ENCODE data around the gene ESD.
"Not testable (repeated sequence)": the region's sequence is repeated elsewhere in the genome, so short reads cannot be mapped to it uniquely, and the experiment has no call there.

ESD gene

DNA sequence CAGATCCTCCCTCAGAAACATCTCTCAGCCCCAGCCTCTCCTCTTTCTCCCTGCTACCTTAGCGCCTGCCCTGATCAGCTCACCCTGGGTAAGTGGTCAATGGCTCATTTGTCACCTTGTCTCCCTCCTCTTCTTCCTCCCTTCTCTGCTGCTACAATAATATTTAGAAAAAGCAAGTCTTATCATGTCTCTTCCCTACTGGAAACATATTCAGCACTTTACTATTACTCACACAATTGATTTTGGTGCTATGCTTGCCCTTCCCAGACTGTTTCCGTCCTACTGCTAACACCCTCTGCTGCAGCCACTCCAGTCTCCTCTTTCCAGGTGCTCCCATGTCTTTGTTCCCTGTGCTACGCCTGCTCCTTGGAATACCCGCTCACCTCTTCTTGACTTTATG is 35.8 kb downstream of the ESD start:
- Histone ChIP-seq H3K27me3 (ENCODE audit: control insufficient read depth, insufficient read depth, low read length) (no peaks in the 10 kb centered on the region), H3K9me3 (ENCODE audit: control insufficient read depth, insufficient read depth, low read length) (no peaks in the 10 kb centered on the region), H3K36me3 (ENCODE audit: control insufficient read depth, insufficient read depth, low read length) (no peaks in the 10 kb centered on the region), H3K4me3 (ENCODE audit: low read depth, low read length) (no peak overlapping the region), H3K4me1 (ENCODE audit: control insufficient read depth, insufficient read depth, low read length) (peaks cover 10% of the 10 kb centered on the region), H3K9ac (ENCODE audit: low read depth, low read length) (no peak overlapping the region), H3K27ac (ENCODE audit: low read depth, low read length) (no peak overlapping the region)

DNA sequence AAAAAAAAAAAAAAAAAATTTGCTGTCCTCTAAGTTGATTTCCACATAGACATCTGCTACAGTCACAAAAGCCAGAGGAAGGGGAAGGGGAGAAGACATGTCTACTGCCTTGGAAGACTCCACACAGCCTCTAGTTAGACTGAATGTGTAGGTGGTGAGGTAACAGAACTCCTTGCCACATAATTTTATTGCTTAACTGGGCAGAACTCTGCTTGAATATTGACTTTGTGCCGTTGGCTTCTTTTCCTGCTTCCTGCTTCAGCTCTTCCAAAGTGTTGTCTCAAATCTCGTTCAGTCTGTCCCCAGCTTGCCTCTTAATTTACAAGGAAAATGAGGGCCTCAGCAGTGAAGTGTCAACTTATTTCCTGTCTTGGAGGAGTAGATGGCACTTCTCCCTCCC is 37.1 kb downstream of the ESD start:
- H3K9ac ChIP-seq (ENCODE audit: low read depth, low read length) = no peak overlapping the region
- H3K4me3 ChIP-seq (ENCODE audit: low read depth, low read length) = no peak overlapping the region
- no peaks in the 10 kb centered on the region for H3K27me3 ChIP-seq (ENCODE audit: control insufficient read depth, insufficient read depth, low read length)
- no peaks in the 10 kb centered on the region for H3K36me3 ChIP-seq (ENCODE audit: control insufficient read depth, insufficient read depth, low read length)
- H3K9me3 ChIP-seq (ENCODE audit: control insufficient read depth, insufficient read depth, low read length) = no peaks in the 10 kb centered on the region
- peaks cover 10% of the 10 kb centered on the region for H3K4me1 ChIP-seq (ENCODE audit: control insufficient read depth, insufficient read depth, low read length)
- H3K27ac ChIP-seq (ENCODE audit: low read depth, low read length) = no peak overlapping the region

DNA sequence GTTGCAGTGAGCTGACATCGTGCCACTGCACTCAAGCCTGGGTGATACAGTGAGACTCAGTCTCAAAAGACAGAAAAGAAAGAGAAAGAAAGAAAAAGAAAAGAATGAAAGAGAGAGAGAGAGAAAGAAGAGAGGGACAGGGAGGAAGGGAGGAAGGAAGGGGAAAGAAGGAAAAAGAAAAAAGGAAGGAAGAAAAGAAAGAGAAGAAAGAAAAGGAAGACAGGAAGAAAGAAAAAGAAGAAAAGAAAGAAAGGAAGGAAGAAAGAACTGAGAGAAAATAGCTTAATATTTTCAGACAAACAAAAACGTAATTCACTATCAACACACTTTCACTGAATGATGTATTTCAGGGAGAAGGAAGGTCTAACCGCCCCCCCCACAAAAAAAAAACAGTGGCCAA is 39.3 kb downstream of the ESD start:
- Histone ChIP-seq H3K36me3 (ENCODE audit: control insufficient read depth, insufficient read depth, low read length) (no peaks in the 10 kb centered on the region), H3K9ac (ENCODE audit: low read depth, low read length) (no peak overlapping the region), H3K4me3 (ENCODE audit: low read depth, low read length) (no peak overlapping the region), H3K9me3 (ENCODE audit: control insufficient read depth, insufficient read depth, low read length) (no peaks in the 10 kb centered on the region), H3K4me1 (ENCODE audit: control insufficient read depth, insufficient read depth, low read length) (peaks cover 7% of the 10 kb centered on the region), H3K27me3 (ENCODE audit: control insufficient read depth, insufficient read depth, low read length) (no peaks in the 10 kb centered on the region), H3K27ac (ENCODE audit: low read depth, low read length) (no peak overlapping the region)

DNA sequence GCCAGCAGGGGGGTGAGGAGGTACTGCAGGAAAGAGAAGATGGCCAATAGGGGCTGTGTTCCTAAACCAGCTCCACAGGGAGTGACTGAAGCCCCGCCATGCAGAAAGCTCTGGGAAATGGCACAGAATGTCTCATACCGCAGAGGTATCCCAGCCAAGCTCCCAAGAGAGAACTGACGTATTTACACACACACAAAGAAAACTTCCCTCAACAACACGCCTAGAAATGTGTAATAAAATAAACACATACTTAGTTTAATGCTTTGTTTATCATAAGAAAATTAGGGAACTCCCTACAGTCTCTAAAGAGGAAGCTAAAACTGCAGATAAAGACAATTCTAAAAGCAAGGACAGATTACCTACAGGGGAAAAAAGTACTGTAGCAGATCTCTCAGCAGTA is 40.0 kb downstream of the ESD start:
- no peaks in the 10 kb centered on the region for H3K36me3 ChIP-seq (ENCODE audit: control insufficient read depth, insufficient read depth, low read length)
- H3K27me3 ChIP-seq (ENCODE audit: control insufficient read depth, insufficient read depth, low read length) = no peaks in the 10 kb centered on the region
- H3K9ac ChIP-seq (ENCODE audit: low read depth, low read length) = no peak overlapping the region
- no peaks in the 10 kb centered on the region for H3K9me3 ChIP-seq (ENCODE audit: control insufficient read depth, insufficient read depth, low read length)
- no peak overlapping the region for H3K27ac ChIP-seq (ENCODE audit: low read depth, low read length)
- H3K4me3 ChIP-seq (ENCODE audit: low read depth, low read length) = no peak overlapping the region
- peaks cover 7% of the 10 kb centered on the region for H3K4me1 ChIP-seq (ENCODE audit: control insufficient read depth, insufficient read depth, low read length)

DNA sequence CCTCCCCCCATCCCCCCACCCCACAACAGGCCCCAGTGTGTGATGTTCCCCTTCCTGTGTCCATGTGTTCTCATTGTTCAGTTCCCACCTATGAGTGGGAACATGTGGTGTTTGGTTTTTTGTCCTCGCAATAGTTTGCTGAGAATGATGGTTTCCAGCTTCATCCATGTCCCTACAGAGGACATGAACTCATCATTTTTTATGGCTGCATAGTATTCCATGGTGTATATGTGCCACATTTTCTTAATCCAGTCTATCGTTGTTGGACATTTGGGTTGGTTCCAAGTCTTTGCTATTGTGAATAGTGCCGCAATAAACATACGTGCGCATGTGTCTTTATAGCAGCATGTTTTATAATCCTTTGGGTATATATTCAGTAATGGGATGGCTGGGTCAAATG is 41.5 kb downstream of the ESD start:
- H3K4me3 ChIP-seq (ENCODE audit: low read depth, low read length); H3K4me1 ChIP-seq (ENCODE audit: control insufficient read depth, insufficient read depth, low read length); H3K9me3 ChIP-seq (ENCODE audit: control insufficient read depth, insufficient read depth, low read length); H3K27ac ChIP-seq (ENCODE audit: low read depth, low read length); H3K36me3 ChIP-seq (ENCODE audit: control insufficient read depth, insufficient read depth, low read length); H3K27me3 ChIP-seq (ENCODE audit: control insufficient read depth, insufficient read depth, low read length); H3K9ac ChIP-seq (ENCODE audit: low read depth, low read length): not testable (repeated sequence)

DNA sequence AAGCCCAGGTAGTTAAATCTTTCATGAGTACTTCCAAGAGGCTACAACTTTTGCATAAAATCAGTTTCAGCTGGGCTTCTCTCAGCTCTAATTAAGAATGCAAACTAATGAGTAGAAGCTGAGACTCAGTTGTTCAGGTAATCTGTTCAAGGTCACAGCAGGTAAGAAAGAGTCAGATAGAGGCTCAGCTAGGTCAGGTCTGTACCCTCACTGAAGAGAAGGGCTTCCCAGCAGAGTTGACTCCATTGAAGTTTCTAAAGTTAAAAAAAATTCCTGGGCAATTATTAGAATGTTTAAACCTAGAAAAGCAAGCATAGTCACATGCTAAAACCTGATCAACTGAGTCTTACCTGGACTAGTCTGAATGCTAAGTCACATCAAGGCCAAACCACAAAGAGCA is 42.1 kb downstream of the ESD start:
- Histone ChIP-seq H3K36me3 (ENCODE audit: control insufficient read depth, insufficient read depth, low read length) (0 out of 2 replicates have a peak, but pooled peaks cover 3% of the 10 kb centered on the region), H3K4me1 (ENCODE audit: control insufficient read depth, insufficient read depth, low read length) (peaks cover 7% of the 10 kb centered on the region), H3K4me3 (ENCODE audit: low read depth, low read length) (no peak overlapping the region), H3K27me3 (ENCODE audit: control insufficient read depth, insufficient read depth, low read length) (no peaks in the 10 kb centered on the region), H3K9ac (ENCODE audit: low read depth, low read length) (no peak overlapping the region), H3K27ac (ENCODE audit: low read depth, low read length) (no peak overlapping the region), H3K9me3 (ENCODE audit: control insufficient read depth, insufficient read depth, low read length) (no peaks in the 10 kb centered on the region)

DNA sequence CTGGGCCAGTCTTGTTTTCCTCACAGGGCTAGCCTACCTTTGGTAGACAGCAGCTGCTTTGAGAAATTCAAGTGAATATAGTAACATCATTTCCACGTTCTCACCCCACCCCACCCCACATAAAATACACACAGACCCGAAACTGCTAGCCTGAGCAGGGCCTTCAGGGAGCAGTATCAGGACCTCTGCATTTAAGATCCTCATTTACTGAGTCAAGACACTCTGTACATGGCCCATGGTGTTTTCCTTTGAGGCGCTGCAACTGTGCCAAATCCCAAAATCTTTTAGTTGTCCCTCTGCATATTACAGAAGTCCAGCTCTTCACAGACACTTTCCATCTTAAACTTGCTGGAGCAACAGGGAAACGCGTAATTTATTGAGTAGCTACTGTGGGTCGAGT is 43.0 kb downstream of the ESD start:
- Histone ChIP-seq H3K27ac (ENCODE audit: low read depth, low read length) (no peak overlapping the region), H3K9ac (ENCODE audit: low read depth, low read length) (no peak overlapping the region), H3K9me3 (ENCODE audit: control insufficient read depth, insufficient read depth, low read length) (no peaks in the 10 kb centered on the region), H3K27me3 (ENCODE audit: control insufficient read depth, insufficient read depth, low read length) (no peaks in the 10 kb centered on the region), H3K4me1 (ENCODE audit: control insufficient read depth, insufficient read depth, low read length) (peaks cover 7% of the 10 kb centered on the region), H3K4me3 (ENCODE audit: low read depth, low read length) (no peak overlapping the region), H3K36me3 (ENCODE audit: control insufficient read depth, insufficient read depth, low read length) (0 out of 2 replicates have a peak, but pooled peaks cover 3% of the 10 kb centered on the region)

DNA sequence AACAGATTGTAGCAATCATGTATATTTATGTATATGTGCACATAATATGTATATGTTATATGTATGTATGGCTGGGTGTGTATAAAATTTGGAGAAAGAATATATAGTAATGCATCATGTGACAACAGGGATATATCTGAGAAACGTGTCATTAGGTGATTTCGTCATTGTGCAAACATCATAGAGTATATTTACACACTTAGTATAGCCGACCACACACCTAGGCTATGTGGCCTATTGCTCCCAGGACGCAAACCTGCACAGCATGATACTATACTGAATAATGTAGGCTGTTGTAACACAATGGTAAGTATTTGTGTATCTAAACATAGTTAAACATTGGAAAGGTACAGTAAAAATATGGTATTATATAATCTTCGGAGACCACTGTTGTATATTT is 43.8 kb downstream of the ESD start:
- no peaks in the 10 kb centered on the region for H3K27me3 ChIP-seq (ENCODE audit: control insufficient read depth, insufficient read depth, low read length)
- H3K4me1 ChIP-seq (ENCODE audit: control insufficient read depth, insufficient read depth, low read length) = peaks cover 7% of the 10 kb centered on the region
- H3K27ac ChIP-seq (ENCODE audit: low read depth, low read length) = no peak overlapping the region
- 0 out of 2 replicates have a peak, but pooled peaks cover 3% of the 10 kb centered on the region for H3K36me3 ChIP-seq (ENCODE audit: control insufficient read depth, insufficient read depth, low read length)
- no peaks in the 10 kb centered on the region for H3K9me3 ChIP-seq (ENCODE audit: control insufficient read depth, insufficient read depth, low read length)
- no peak overlapping the region for H3K4me3 ChIP-seq (ENCODE audit: low read depth, low read length)
- H3K9ac ChIP-seq (ENCODE audit: low read depth, low read length) = no peak overlapping the region

DNA sequence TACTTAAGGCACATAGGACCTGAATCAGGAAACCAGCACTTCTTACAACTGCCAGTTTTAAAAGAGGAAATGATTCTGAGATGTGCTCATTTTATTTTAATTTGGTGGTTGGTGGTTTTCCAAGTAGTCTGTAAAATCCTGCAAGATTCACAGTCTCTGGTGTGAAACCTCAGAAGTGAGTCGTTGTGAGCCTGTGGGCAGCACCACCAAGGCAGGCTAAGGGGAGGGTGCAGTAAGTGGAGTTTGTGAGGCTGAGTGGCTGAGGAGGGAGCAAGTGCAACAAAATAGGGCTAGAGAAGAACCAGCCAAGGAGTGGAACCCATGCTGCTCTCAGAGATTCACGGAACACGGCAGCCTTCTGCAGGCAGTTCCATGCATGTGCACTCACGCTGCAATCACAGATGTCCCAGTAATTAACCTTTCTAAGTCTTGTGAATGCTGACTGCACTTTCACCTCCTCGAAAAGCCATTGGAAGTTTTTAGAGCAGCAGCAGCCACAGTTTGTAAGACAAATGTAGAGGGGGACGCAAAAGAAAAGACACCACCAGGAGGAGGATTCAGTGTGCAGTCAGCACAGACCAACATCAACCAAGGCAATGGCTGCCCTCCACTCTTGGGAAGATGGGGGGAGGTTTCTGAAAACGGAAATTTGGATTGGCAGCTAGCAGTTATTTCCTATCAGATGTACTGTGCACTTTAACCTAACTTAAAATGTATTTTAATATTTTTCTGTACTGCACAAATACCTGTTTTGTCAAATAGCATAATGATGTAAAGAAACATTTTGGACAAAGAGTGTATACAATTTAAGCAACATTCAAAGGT is 44.9 kb downstream of the ESD start:
- Histone ChIP-seq H3K9me3 (ENCODE audit: control insufficient read depth, insufficient read depth, low read length) (no peaks in the 10 kb centered on the region), H3K36me3 (ENCODE audit: control insufficient read depth, insufficient read depth, low read length) (0 out of 2 replicates have a peak, but pooled peaks cover 6% of the 10 kb centered on the region), H3K9ac (ENCODE audit: low read depth, low read length) (no peak overlapping the region), H3K27ac (ENCODE audit: low read depth, low read length) (no peak overlapping the region), H3K4me1 (ENCODE audit: control insufficient read depth, insufficient read depth, low read length) (peaks cover 4% of the 10 kb centered on the region), H3K4me3 (ENCODE audit: low read depth, low read length) (no peak overlapping the region), H3K27me3 (ENCODE audit: control insufficient read depth, insufficient read depth, low read length) (no peaks in the 10 kb centered on the region)

DNA sequence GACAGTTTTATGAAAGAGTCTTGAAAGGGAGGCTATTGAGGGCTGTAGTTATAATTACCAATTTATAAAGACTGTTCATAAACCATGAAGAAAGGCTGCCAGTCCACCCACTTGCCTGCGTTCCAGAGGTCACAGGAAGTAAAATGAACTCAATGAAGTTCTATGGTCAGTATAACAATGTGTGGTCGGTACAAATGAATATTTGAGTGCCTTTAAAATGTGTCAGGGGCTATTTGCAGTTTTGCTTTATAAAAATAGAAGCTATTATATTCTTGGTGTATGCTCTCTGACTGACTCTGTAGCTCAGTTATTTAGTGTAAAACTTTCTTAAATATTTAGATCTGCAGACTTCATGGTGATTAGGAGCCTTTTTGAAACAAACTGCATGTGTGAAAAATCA is 47.0 kb downstream of the ESD start:
- H3K9ac ChIP-seq (ENCODE audit: low read depth, low read length) = no peak overlapping the region
- H3K9me3 ChIP-seq (ENCODE audit: control insufficient read depth, insufficient read depth, low read length) = no peaks in the 10 kb centered on the region
- no peaks in the 10 kb centered on the region for H3K4me1 ChIP-seq (ENCODE audit: control insufficient read depth, insufficient read depth, low read length)
- no peak overlapping the region for H3K4me3 ChIP-seq (ENCODE audit: low read depth, low read length)
- no peak overlapping the region for H3K27ac ChIP-seq (ENCODE audit: low read depth, low read length)
- no peaks in the 10 kb centered on the region for H3K27me3 ChIP-seq (ENCODE audit: control insufficient read depth, insufficient read depth, low read length)
- H3K36me3 ChIP-seq (ENCODE audit: control insufficient read depth, insufficient read depth, low read length) = 0 out of 2 replicates have a peak, but pooled peaks cover 6% of the 10 kb centered on the region

DNA sequence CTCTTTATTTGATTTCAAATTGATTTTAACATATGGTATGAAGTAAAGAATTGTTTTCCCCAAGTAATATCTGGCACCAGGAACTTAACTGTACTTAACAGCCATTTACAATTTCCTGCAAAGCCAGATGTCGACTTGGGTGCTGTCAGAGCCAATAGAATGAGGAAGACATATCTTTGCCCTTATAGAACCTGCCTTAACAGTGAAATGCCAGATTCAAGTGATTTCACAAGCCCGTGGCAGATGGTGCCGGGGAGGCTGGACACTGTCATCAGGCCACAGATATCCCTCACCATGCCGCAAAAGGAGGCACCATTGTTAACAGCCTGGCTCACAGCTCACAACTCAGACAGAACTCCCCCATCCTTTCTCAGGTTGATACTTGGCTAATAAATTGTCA is 48.7 kb downstream of the ESD start:
- Histone ChIP-seq H3K27ac (ENCODE audit: low read depth, low read length) (no peak overlapping the region), H3K9me3 (ENCODE audit: control insufficient read depth, insufficient read depth, low read length) (no peaks in the 10 kb centered on the region), H3K4me1 (ENCODE audit: control insufficient read depth, insufficient read depth, low read length) (no peaks in the 10 kb centered on the region), H3K4me3 (ENCODE audit: low read depth, low read length) (no peak overlapping the region), H3K9ac (ENCODE audit: low read depth, low read length) (no peak overlapping the region), H3K36me3 (ENCODE audit: control insufficient read depth, insufficient read depth, low read length) (0 out of 2 replicates have a peak, but pooled peaks cover 6% of the 10 kb centered on the region), H3K27me3 (ENCODE audit: control insufficient read depth, insufficient read depth, low read length) (no peaks in the 10 kb centered on the region)
